D721Med (cell line): ENCODE data around the gene UNCX.
A peak's percentile ranks its signal among the peaks of the same experiment; 100 is the strongest.

Source experiments
- DNase-seq: peaks from one replicate; pipeline ENCODE4 v3.0.0; 2011; ENCODE audit warnings: low spot score; ENCODE audit not compliant: insufficient read length
- FAIRE-seq: peaks from 2 replicates; lab custom pipeline; 2011; peaks lifted over from hg19 to GRCh38; lab: Jason Lieb, UNC
- CTCF ChIP-seq: IDR thresholded peaks from 2 replicates; pipeline ENCODE4 v1.5.1; 2012; ENCODE audit warnings: mild to moderate bottlenecking, control low read depth; ENCODE audit not compliant: insufficient read depth; ENCODE audit errors: missing control alignments

UNCX gene

GRCh38 chr7:1220000-1220726 lies 12.5 kb upstream of the UNCX start:
- no peak for DNase-seq
- no peak for TF ChIP-seq CTCF
- no peak for FAIRE-seq

- DNase-seq (no peak), FAIRE-seq (peak; percentile 66)
- TF ChIP-seq CTCF: no peak
These were observed 11.5 kb upstream of the UNCX start for GRCh38 chr7:1220977-1221745.

GRCh38 chr7:1223196-1223981 lies 9.3 kb upstream of the UNCX start:
- no peak for TF ChIP-seq CTCF
- DNase-seq: no peak
- no peak for FAIRE-seq

GRCh38 chr7:1224086-1224716 lies 8.5 kb upstream of the UNCX start:
- FAIRE-seq: no peak
- no peak for DNase-seq
- no peak for TF ChIP-seq CTCF

GRCh38 chr7:1225030-1225429 lies 7.6 kb upstream of the UNCX start:
- no peak for DNase-seq
- TF ChIP-seq CTCF: no peak
- no peak for FAIRE-seq

- DNase-seq (peak; percentile 92), FAIRE-seq (no peak)
- TF ChIP-seq CTCF: peak; percentile 71
These were observed 7.1 kb upstream of the UNCX start for GRCh38 chr7:1225441-1226185.
